Heart right ventricle (tissue), 16 donors: ENCODE results near the gene LPO. TPM values are rescaled to one million over a fixed set of nuclear protein-coding genes. Genes with fewer than 3 reads are reported as not detected.

Source experiments
- ATAC-seq, 8 donors: fragments of 200-7000 bp; cut with Tn5 transposase; one replicate each; pipeline ENCODE4 v1.9.1; 2020; ENCODE audit warnings: mild to moderate bottlenecking in 8 of 8, moderate library complexity in 8 of 8, moderate number of reproducible peaks in 1 of 8
- DNase-seq, 2 donors: peaks; one replicate each; pipeline ENCODE4 v3.0.0-alpha.2; 2020
- H3K27ac ChIP-seq, 10 donors: fragments of 200-600 bp; sonication (generic) in 2 of 10; one replicate each; pipeline versions ENCODE4 v1.5.0 to v1.8.0; 2020 to 2022; ENCODE audit warnings: mild to moderate bottlenecking in 3 of 10
- H3K27me3 ChIP-seq, 7 donors: fragments of 200-600 bp; one replicate each; pipeline ENCODE4 v1.8.0; 2021 to 2022; ENCODE audit warnings: mild to moderate bottlenecking in 2 of 7
- H3K36me3 ChIP-seq, 9 donors: fragments of 200-600 bp; sonication (generic) in 1 of 9; one replicate each; pipeline versions ENCODE4 v1.5.0 to v1.8.0; 2020 to 2022; ENCODE audit warnings: mild to moderate bottlenecking in 2 of 9
- H3K4me1 ChIP-seq, 9 donors: fragments of 200-600 bp; sonication (generic) in 1 of 9; one replicate each; pipeline versions ENCODE4 v1.5.0 to v1.8.0; 2020 to 2022; ENCODE audit warnings: mild to moderate bottlenecking in 4 of 9
- H3K4me3 ChIP-seq, 10 donors: fragments of 200-600 bp; sonication (generic) in 2 of 10; one replicate each; pipeline versions ENCODE4 v1.5.0 to v1.8.0; 2020 to 2022; ENCODE audit warnings: mild to moderate bottlenecking in 7 of 10, moderate library complexity in 2 of 10
- H3K9me3 ChIP-seq, 11 donors: fragments of 200-600 bp in 10 of 11; sonication (generic) in 2 of 11; one replicate each; pipeline versions ENCODE4 v1.5.0 to v1.8.0; 2013 to 2022; ENCODE audit warnings: mild to moderate bottlenecking in 2 of 11, control low read depth in 1 of 11, moderate library complexity in 1 of 11
- WGBS, 2 donors: extraction: QIAGEN DNeasy Blood & Tissue Kit; methylation state at CpG; one replicate each; pipeline ENCODE4 v1.1.7; 2013; ENCODE audit warnings: inconsistent platforms in 1 of 2; 5-methylcytosine and 5-hydroxymethylcytosine counted together
- intact Hi-C, 10 donors: fragments of 100-400 bp; cut with DNase I; formaldehyde crosslinking; loops; one replicate each; pipeline versions ENCODE4 v1.11.1 to v1.14.2; 2022
- polyA plus RNA-seq, 2 donors: library from polyadenylated mRNA; stranded (reverse); fragments of 200-250 nt; gene quantifications; one replicate each; pipeline ENCODE4 v1.2.3, GENCODE V29; 2013
- total RNA-seq, 10 donors: library from RNA; stranded (reverse); fragmentation: NEBNext Ultra II Directional in 3 of 10; extraction: Animal tissue kit (Norgen Biotek cat#: 25700) in 3 of 10; gene quantifications; one replicate each; pipeline versions ENCODE4 v1.2.1 to v1.2.4, GENCODE V29; 2021 to 2023
- TF ChIP-seq, protein P1 (sequence below), 9 donors: fragments of 200-600 bp; sonication (generic) in 2 of 9; IDR thresholded peaks; one replicate each; pipeline versions ENCODE4 v1.5.0 to v1.8.0; 2021 to 2022; ENCODE audit warnings: antibody characterized with exemption in 9 of 9, mild to moderate bottlenecking in 5 of 9, moderate library complexity in 1 of 9
- donor health status: Arrhythmogenic right ventricular cardiomyopathy.
- donor health status: ischemic (EF 13 %, LVEDD 7.1; RV severe dilation, severe dysfunction).
- donor health status: healthy with polysubstance abuse.
- donor health status: DM: no; HTN: yes; CAD: no.
- donor health status: DM: no; HTN: no; CAD: no.
- donor health status: ischemic (EF 25% LVEDD 6.9; RV normal size, moderate dysfunction).
- donor health status: ischemic (EF 25% LVEDD 5.7; RV mildly dilated, moderate dysfunction).
- donor health status: healthy.
- donor health status: DM: yes; HTN: yes; CAD: no.
- donor health status: Ischemic cardiomyopathy.
- donor health status: ischemic (EF 35%, LVEDD 5.7; RV mildly dilated, moderate dysfunction).
- donor health status: nonischemic (EF 11% LVEDD 7.7; RV severe dilation, severe dysfunction).
- donor health status: DM: yes; HTN: yes; CAD: no.
- donor health status: PGD.
- donor health status: ischemic (EF 29% LVEDD 5.4; RV normal size, mild dysfunction).
- donor health status: nonischemic (EF 23%, LVEDD 6.1; RV moderate dilation, normal function).

Gene LPO
- total and polyA plus RNA-seq, 12 donors: not detected

DNA sequence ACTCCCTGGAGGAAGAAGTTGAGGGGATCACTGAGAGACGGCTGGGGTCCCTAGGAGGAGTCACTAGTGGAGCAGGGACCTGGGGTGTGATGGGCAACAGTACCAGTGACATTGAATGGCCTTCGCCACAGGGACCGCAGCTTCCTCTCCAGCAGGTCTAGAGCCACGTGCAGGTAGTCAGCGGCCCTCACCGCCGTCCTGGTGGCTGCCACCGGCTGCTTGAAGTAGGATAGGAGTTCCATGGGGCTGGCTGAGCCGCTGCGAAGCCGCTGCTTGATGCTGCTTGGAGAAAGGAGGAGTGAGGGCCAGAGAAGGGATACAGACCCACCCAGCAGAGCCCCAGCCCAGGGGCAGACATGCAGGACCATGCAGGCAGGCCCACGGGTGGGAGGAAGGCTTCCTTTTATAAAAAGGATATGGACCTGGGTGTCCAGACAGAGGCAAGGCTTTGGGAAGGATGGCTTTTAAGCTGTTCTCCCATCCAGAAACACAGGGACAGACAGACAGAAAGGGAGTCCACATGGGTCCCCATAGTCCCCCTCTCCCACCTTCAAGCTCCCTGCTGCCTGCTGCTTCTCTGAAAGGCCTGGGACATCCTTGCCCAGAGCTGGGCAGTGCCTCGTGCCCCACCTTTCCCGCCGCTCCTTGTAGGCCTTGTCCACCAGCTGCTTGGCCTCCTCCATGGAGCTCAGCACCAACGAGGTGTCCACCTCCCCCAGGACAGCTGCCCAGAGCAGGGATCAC, 41.5 kb downstream of the LPO start:
- H3K27ac ChIP-seq: no peak overlapping the region
- peak in 1 of 8 donors; percentile 15 for ATAC-seq
- peak overlapping the region in 1 of 10 donors; percentile 48 for H3K4me3 ChIP-seq

DNA sequence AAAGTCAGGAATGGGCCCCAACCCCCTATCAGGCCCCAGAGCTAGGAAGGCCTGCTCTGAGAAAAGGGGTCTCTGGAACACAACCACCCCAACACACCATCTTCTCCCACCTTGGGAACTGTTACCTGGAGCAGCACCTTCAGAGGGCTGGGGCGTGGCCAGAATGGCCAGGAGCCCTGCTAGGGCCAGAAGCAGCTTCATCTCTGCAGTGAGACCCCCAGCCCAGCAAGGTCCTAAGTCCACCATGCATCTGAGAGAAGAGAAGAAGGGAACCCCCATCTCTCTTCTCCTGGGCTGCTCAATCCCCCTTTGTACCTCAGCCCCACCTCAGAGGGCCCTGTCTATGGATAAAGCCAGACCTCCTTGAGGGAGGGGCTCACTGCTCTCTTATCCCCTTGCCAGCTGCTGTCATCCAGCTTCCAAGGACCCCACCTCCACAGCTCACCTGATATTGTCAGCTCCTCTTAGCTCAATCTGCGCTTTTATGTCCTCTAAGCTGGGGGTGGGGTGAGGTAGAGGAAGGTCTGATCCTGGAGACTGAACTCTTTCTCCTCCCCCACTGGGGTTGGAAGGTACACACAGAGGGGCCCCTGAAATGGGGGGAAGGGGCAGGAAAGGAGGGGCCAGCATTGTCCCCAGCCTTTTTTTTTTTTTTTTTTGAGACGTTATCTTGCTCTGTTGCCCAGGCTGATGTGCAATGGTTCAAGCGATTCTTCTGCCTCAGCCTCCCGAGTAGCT, 42.3 kb downstream of the LPO start, which contains the start of gene MPO:
Gene MPO, minus strand, starts transcription at position 456 of the 738 bp plus-strand sequence. Its CDS starts 177 bp downstream, at position 279.
- Histone ChIP-seq H3K4me1 (peaks cover 0 to 19% (median 11%) of the 10 kb centered on the region in 9 donors), H3K4me3 (peak within 1 kb of the TSS in 1 of 10 donors; percentile 48), H3K27ac (no peak within 1 kb of the TSS), H3K27me3 (peaks cover 0 to 57% (median 28%) of the 10 kb centered on the region in 7 donors), H3K9me3 (no peaks in the 10 kb centered on the region), H3K36me3 (no peaks in the 10 kb centered on the region)
- DNase-seq (no peak), ATAC-seq (no peak)
- WGBS, 2 donors: 83 to 98% methylated on average over 5 of the region's 5 CpGs
- intact Hi-C loops: no loop called here
- TF ChIP-seq, protein P1, sequence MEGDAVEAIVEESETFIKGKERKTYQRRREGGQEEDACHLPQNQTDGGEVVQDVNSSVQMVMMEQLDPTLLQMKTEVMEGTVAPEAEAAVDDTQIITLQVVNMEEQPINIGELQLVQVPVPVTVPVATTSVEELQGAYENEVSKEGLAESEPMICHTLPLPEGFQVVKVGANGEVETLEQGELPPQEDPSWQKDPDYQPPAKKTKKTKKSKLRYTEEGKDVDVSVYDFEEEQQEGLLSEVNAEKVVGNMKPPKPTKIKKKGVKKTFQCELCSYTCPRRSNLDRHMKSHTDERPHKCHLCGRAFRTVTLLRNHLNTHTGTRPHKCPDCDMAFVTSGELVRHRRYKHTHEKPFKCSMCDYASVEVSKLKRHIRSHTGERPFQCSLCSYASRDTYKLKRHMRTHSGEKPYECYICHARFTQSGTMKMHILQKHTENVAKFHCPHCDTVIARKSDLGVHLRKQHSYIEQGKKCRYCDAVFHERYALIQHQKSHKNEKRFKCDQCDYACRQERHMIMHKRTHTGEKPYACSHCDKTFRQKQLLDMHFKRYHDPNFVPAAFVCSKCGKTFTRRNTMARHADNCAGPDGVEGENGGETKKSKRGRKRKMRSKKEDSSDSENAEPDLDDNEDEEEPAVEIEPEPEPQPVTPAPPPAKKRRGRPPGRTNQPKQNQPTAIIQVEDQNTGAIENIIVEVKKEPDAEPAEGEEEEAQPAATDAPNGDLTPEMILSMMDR (IDR thresholded peaks at IDR 0.05): no peak

More for the DNA sequence above, 41.5 kb downstream of the LPO start:
- Histone ChIP-seq H3K9me3 (no peaks in the 10 kb centered on the region), H3K27me3 (peaks cover 0 to 55% (median 28%) of the 10 kb centered on the region in 7 donors), H3K36me3 (no peaks in the 10 kb centered on the region), H3K4me1 (peaks cover 0 to 19% (median 11%) of the 10 kb centered on the region in 9 donors)
- 76 to 83% methylated on average over 16 of the region's 16 CpGs for WGBS, 2 donors
- intact Hi-C loops: loop anchor here in 1 of 10 donors (5.0 kb wide), 1 partner anchor 978 kb away; no protein-coding TSS in a partner anchor
- no peak for DNase-seq
- TF ChIP-seq, protein P1 (IDR thresholded peaks at IDR 0.05): no peak

DNA sequence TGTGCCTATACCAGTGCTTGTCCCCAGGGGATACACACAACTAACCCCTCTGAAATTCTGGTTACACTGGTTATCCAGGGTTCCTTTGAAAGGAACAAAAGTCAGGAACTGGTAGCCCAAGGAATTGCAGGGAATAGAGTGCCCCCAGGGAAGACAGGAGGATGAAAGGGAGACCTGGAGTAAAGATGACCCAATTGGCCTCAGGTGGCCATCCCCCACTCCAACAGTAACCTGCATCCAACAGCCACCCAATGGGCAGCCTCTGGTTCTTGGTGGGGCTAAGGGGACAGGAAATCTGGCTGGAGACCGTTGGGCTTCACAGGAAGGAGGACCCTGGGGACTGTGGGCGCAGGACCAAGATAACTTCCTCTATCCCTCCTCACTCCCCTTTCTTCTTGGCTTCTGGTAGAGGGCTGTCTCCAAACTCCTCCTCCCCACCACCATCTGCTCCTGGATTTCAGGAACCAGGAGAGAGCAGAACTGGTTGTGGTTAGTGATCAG, 43.2 kb downstream of the LPO start:
- TF ChIP-seq, protein P1 (IDR thresholded peaks at IDR 0.05): no peak
- peaks cover 0 to 59% (median 29%) of the 10 kb centered on the region in 7 donors for H3K27me3 ChIP-seq
- no peak overlapping the region for H3K4me3 ChIP-seq
- DNase-seq (no peak), ATAC-seq (no peak)
- no peaks in the 10 kb centered on the region for H3K36me3 ChIP-seq
- H3K4me1 ChIP-seq: peaks cover 0 to 19% (median 11%) of the 10 kb centered on the region in 9 donors
- H3K27ac ChIP-seq: no peak overlapping the region
- intact Hi-C loops: no loop called here
- WGBS, 2 donors: 28 to 29% methylated on average over 2 of the region's 2 CpGs
- H3K9me3 ChIP-seq: no peaks in the 10 kb centered on the region

DNA sequence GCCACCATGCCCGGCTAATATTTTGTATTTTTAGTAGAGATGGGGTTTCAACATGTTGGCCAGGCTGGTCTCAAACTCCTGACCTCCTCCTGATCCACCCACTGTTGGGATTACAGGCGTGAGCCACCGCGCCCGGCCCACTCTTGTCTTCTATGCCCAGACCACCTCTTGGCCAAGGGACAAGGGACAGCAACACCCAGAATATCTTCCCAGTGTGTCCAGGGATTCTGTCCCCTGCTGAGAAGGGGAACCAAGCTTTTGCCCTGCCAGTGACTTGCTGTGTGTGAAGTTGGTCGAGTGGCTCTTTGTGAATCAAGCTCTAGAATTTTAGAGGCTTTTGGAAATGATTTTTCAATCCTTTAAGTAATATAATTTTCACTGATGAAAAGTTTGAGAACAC, 44.1 kb downstream of the LPO start:
- peaks cover 0 to 59% (median 29%) of the 10 kb centered on the region in 7 donors for H3K27me3 ChIP-seq
- ATAC-seq: no peak

More for the DNA sequence above, 44.1 kb downstream of the LPO start:
- no peak for DNase-seq
- Histone ChIP-seq H3K9me3 (no peaks in the 10 kb centered on the region), H3K36me3 (no peaks in the 10 kb centered on the region), H3K27ac (no peak overlapping the region), H3K4me3 (no peak overlapping the region), H3K4me1 (peaks cover 0 to 19% (median 11%) of the 10 kb centered on the region in 9 donors)
- WGBS, 2 donors: 88 to 90% methylated on average over 6 of the region's 6 CpGs
- intact Hi-C loops: no loop called here
- TF ChIP-seq, protein P1 (IDR thresholded peaks at IDR 0.05): no peak
